WI38 (cell line): ENCODE measurements around the gene FHDC1.

Source experiments
- H3K4me3 ChIP-seq: 2 replicates; pipeline ENCODE4 v1.5.1; 2011; ENCODE audit warnings: low read depth, mild to moderate bottlenecking, control low read depth, low read length
- CTCF ChIP-seq: IDR thresholded peaks from 2 replicates; pipeline ENCODE4 v1.5.1; 2012; ENCODE audit warnings: low read depth, mild to moderate bottlenecking, control low read depth, low read length

FHDC1 gene

GRCh38 chr4:153008578-153009199, 72.6 kb downstream of the FHDC1 start:
- H3K4me3 ChIP-seq = no peak overlapping the region
- TF ChIP-seq CTCF = no peak

- no peak overlapping the region for H3K4me3 ChIP-seq
- TF ChIP-seq CTCF = no peak
Measured at GRCh38 chr4:153010146-153010545, 74.0 kb downstream of the FHDC1 start.

GRCh38 chr4:153013202-153013977, 77.3 kb downstream of the FHDC1 start:
- TF ChIP-seq CTCF = no peak
- H3K4me3 ChIP-seq = no peak overlapping the region

- H3K4me3 ChIP-seq = no peak overlapping the region
- TF ChIP-seq CTCF = no peak
Measured at GRCh38 chr4:153014460-153014859, 78.3 kb downstream of the FHDC1 start.

- no peak overlapping the region for H3K4me3 ChIP-seq
- TF ChIP-seq CTCF = no peak
Measured at GRCh38 chr4:153016592-153016991, 80.5 kb downstream of the FHDC1 start.

GRCh38 chr4:153018031-153018430, 81.9 kb downstream of the FHDC1 start:
- no peak overlapping the region for H3K4me3 ChIP-seq
- no peak for TF ChIP-seq CTCF

GRCh38 chr4:153018684-153019083, 82.6 kb downstream of the FHDC1 start:
- no peak for TF ChIP-seq CTCF
- H3K4me3 ChIP-seq = no peak overlapping the region
